H9 (cell line): ENCODE results near the gene WDR20. TPM values are rescaled to one million over a fixed set of nuclear protein-coding genes. Genes with fewer than 3 reads are reported as not detected.

ENCODE experiments used
- DNase-seq: peaks from one replicate; pipeline ENCODE4 v3.0.0-alpha.2; 2017
- H2AFZ ChIP-seq: one replicate; pipeline ENCODE4 v1.6.1; 2013; ENCODE audit warnings: mild to moderate bottlenecking, low read length, control low read depth, moderate library complexity
- H2AK5ac ChIP-seq: 2 replicates; pipeline ENCODE4 v1.6.1; 2013; ENCODE audit warnings: low read length, control low read depth, mixed read lengths; ENCODE audit not compliant: insufficient read length
- H2BK120ac ChIP-seq: one replicate; pipeline ENCODE4 v1.6.1; 2013; ENCODE audit warnings: low read depth, mild to moderate bottlenecking, low read length, control low read depth, inconsistent platforms; ENCODE audit not compliant: poor library complexity, severe bottlenecking
- H2BK12ac ChIP-seq: 2 replicates; pipeline ENCODE4 v1.6.1; 2013; ENCODE audit warnings: low read length, control low read depth, mixed read lengths, low read depth; ENCODE audit not compliant: insufficient read length
- H2BK15ac ChIP-seq: 2 replicates; pipeline ENCODE4 v1.6.1; 2013; ENCODE audit warnings: low read depth, low read length, control low read depth
- H2BK20ac ChIP-seq: one replicate; pipeline ENCODE4 v1.6.1; 2013; ENCODE audit warnings: low read depth, mild to moderate bottlenecking, low read length, control low read depth, inconsistent platforms; ENCODE audit not compliant: poor library complexity, severe bottlenecking
- H2BK5ac ChIP-seq: 2 replicates; pipeline ENCODE4 v1.6.1; 2013; ENCODE audit warnings: low read length, control low read depth, mixed read lengths; ENCODE audit not compliant: insufficient read length
- H3K14ac ChIP-seq: 2 replicates; pipeline ENCODE4 v1.6.1; 2013; ENCODE audit warnings: low read length, control low read depth; ENCODE audit not compliant: insufficient read depth
- H3K18ac ChIP-seq: 2 replicates; pipeline ENCODE4 v1.6.1; 2013; ENCODE audit warnings: low read depth, mild to moderate bottlenecking, mixed read lengths, low read length, control low read depth; ENCODE audit not compliant: insufficient read length
- H3K23ac ChIP-seq: 2 replicates; pipeline ENCODE4 v1.6.1; 2013; ENCODE audit warnings: low read length, control low read depth, mixed read lengths, low read depth; ENCODE audit not compliant: insufficient read length
- H3K23me2 ChIP-seq: 2 replicates; pipeline ENCODE4 v1.6.1; 2013; ENCODE audit warnings: low read depth, mild to moderate bottlenecking, mixed read lengths, low read length, control low read depth; ENCODE audit not compliant: insufficient read length, poor library complexity, severe bottlenecking
- H3K27ac ChIP-seq: 2 replicates; pipeline ENCODE4 v1.5.1; 2013; ENCODE audit warnings: low read length, control low read depth, mixed read lengths, low read depth; ENCODE audit not compliant: insufficient read length
- H3K27me3 ChIP-seq: 2 replicates; pipeline ENCODE4 v1.6.1; 2013; ENCODE audit warnings: low read length, control low read depth, inconsistent platforms; ENCODE audit not compliant: insufficient read depth
- H3K4ac ChIP-seq: 2 replicates; pipeline ENCODE4 v1.6.1; 2013; ENCODE audit warnings: low read depth, mild to moderate bottlenecking, control low read depth, inconsistent platforms, low read length, moderate library complexity
- H3K4me1 ChIP-seq: 2 replicates; pipeline ENCODE4 v1.6.1; 2013; ENCODE audit warnings: low read length, control low read depth, inconsistent platforms; ENCODE audit not compliant: insufficient read depth
- H3K4me2 ChIP-seq: 2 replicates; pipeline ENCODE4 v1.6.1; 2013; ENCODE audit warnings: low read length, control low read depth, mixed read lengths; ENCODE audit not compliant: insufficient read length, insufficient read depth
- H3K56ac ChIP-seq: 2 replicates; pipeline ENCODE4 v1.6.1; 2013; ENCODE audit warnings: low read depth, mild to moderate bottlenecking, mixed read lengths, low read length, control low read depth; ENCODE audit not compliant: insufficient read length
- H3K79me1 ChIP-seq: 2 replicates; pipeline ENCODE4 v1.6.1; 2013; ENCODE audit warnings: low read depth, mild to moderate bottlenecking, moderate library complexity, low read length, control low read depth, inconsistent platforms; ENCODE audit not compliant: insufficient read depth, poor library complexity, severe bottlenecking
- H3K79me2 ChIP-seq: 2 replicates; pipeline ENCODE4 v1.6.1; 2013; ENCODE audit warnings: low read length, control low read depth, inconsistent platforms; ENCODE audit not compliant: insufficient read depth
- H3K9ac ChIP-seq: 2 replicates; pipeline ENCODE4 v1.6.1; 2013; ENCODE audit warnings: low read length, control low read depth, mixed read lengths; ENCODE audit not compliant: insufficient read length; ENCODE audit errors: extremely low read depth
- H3K9me3 ChIP-seq: one replicate; pipeline ENCODE4 v1.6.1; 2013; ENCODE audit warnings: low read depth, low read length, inconsistent platforms; ENCODE audit not compliant: control insufficient read depth
- H3T11ph ChIP-seq: one replicate; pipeline ENCODE4 v1.6.1; 2013; ENCODE audit warnings: mild to moderate bottlenecking, low read length, control low read depth, inconsistent platforms
- H4K20me1 ChIP-seq: one replicate; pipeline ENCODE4 v1.6.1; 2013; ENCODE audit not compliant: control insufficient read depth, insufficient read length, insufficient read depth
- H4K5ac ChIP-seq: 2 replicates; pipeline ENCODE4 v1.6.1; 2013; ENCODE audit warnings: low read depth, mild to moderate bottlenecking, mixed read lengths, low read length, control low read depth; ENCODE audit not compliant: insufficient read length
- H4K8ac ChIP-seq: replicated peaks from 2 replicates; pipeline ENCODE4 v1.6.1; 2013; ENCODE audit warnings: low read length, control low read depth, mixed read lengths, low read depth; ENCODE audit not compliant: insufficient read length
- H4K91ac ChIP-seq: 2 replicates; pipeline ENCODE4 v1.6.1; 2013; ENCODE audit warnings: low read depth, mild to moderate bottlenecking, moderate library complexity, mixed read lengths, low read length, control low read depth; ENCODE audit not compliant: insufficient read length
- H3K27ac Mint-ChIP-seq, 3 experiments: 2 replicates in 2 of 3; 3 replicates in 1 of 3; pipeline ENCODE4 v1.8.0; 2020 to 2021; ENCODE audit warnings: mixed read lengths in 3 of 3, mild to moderate bottlenecking in 1 of 3, moderate library complexity in 1 of 3
- H3K27me3 Mint-ChIP-seq: 2 replicates; pipeline ENCODE4 v1.8.0; 2021; ENCODE audit warnings: low read depth, mild to moderate bottlenecking, moderate library complexity, mixed read lengths
- H3K36me3 Mint-ChIP-seq, 3 experiments: 2 replicates in 2 of 3; 3 replicates in 1 of 3; pipeline ENCODE4 v1.8.0; 2020 to 2021; ENCODE audit warnings: low read depth in 3 of 3, mixed read lengths in 3 of 3; ENCODE audit not compliant: insufficient read depth in 1 of 3
- H3K4me1 Mint-ChIP-seq, 2 experiments: 2 replicates each; pipeline ENCODE4 v1.8.0; 2020; ENCODE audit warnings: mixed read lengths in 2 of 2
- H3K4me3 Mint-ChIP-seq, 2 experiments: 2 replicates in 1 of 2; 3 replicates in 1 of 2; pipeline ENCODE4 v1.8.0; 2020 to 2021; ENCODE audit warnings: mild to moderate bottlenecking in 2 of 2, mixed read lengths in 2 of 2, moderate library complexity in 1 of 2
- H3K9me3 Mint-ChIP-seq, 2 experiments: 2 replicates in 1 of 2; 3 replicates in 1 of 2; pipeline ENCODE4 v1.8.0; 2020; ENCODE audit warnings: mild to moderate bottlenecking in 2 of 2, mixed read lengths in 2 of 2, moderate library complexity in 1 of 2
- WGBS: extraction: QIAGEN DNeasy Blood & Tissue Kit; methylation state at CpG from one replicate; pipeline ENCODE4 v1.1.7; 2013; ENCODE audit warnings: missing lambda C conversion rate, low lambda C conversion rate, mixed read lengths; ENCODE audit not compliant: insufficient read length; ENCODE audit errors: extremely low coverage; 5-methylcytosine and 5-hydroxymethylcytosine counted together
- total RNA-seq: library from RNA; stranded (reverse); gene quantifications from 2 replicates; pipeline ENCODE4 v1.2.1, GENCODE V29; 2021
- TF ChIP-seq, protein P1 (sequence below): fragments of 200-600 bp; sonication (generic); conservative IDR thresholded peaks from 3 replicates; pipeline ENCODE4 v1.8.0; 2021; ENCODE audit warnings: antibody characterized with exemption, mild to moderate bottlenecking

The WDR20 gene
- total RNA-seq, 1 experiment from 2014 or later = 31.6 TPM

DNA sequence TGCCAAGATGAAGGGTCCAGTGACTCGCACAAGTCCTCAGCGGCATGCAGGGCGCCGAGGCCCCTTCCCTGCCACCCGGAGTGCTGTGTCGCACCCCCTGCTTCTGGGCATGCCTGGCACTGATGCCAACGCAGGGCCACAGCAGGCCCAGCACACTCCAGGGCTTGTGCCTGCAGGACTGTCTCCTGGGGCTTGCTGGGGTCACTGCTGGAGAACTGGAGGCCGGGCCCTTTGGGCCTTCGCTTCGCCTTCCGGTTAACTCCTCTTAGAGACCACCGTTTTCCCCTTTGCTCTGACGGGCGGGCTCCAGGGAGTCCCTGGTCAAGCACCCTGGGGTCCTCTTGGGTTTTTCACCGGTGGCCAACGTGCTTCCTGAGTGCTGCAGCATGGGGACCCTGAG, 79.6 kb downstream of the WDR20 start:
- H4K91ac ChIP-seq = no peak overlapping the region
- no peaks in the 10 kb centered on the region for H4K20me1 ChIP-seq
- no peak overlapping the region for H3K4ac ChIP-seq
- no peak overlapping the region for H2BK5ac ChIP-seq
- Mint-ChIP-seq H3K36me3 (peaks cover 3 to 6% (median 5%) of the 10 kb centered on the region in 3 experiments), H3K9me3 (no peaks in the 10 kb centered on the region), H3K27ac (peak overlapping the region in 1 of 3 experiments; percentile 61; a peak in 1 of 7 replicates), H3K4me3 (no peak overlapping the region), H3K27me3 (no peaks in the 10 kb centered on the region; the same call in 1 of the 2 replicates), H3K4me1 (peaks cover 25 to 27% of the 10 kb centered on the region in 2 experiments)
- H3K18ac ChIP-seq = no peak overlapping the region
- H3K4me2 ChIP-seq = no peak overlapping the region
- no peak for DNase-seq
- H2AFZ ChIP-seq = no peak overlapping the region
- no peak overlapping the region for H2BK15ac ChIP-seq
- no peak overlapping the region for H3K14ac ChIP-seq
- no peak overlapping the region for H4K5ac ChIP-seq
- no peak overlapping the region for H2BK20ac ChIP-seq
- no peaks in the 10 kb centered on the region for H3K27me3 ChIP-seq
- no CpG with 5 or more reads among the region's 16 CpGs for WGBS
- no peak overlapping the region for H2AK5ac ChIP-seq
- H3K9ac ChIP-seq = no peak overlapping the region
- no peaks in the 10 kb centered on the region for H3K79me1 ChIP-seq
- H4K8ac ChIP-seq = no peak overlapping the region
- no peak overlapping the region for H3T11ph ChIP-seq
- H3K23ac ChIP-seq = no peak overlapping the region
- H2BK12ac ChIP-seq = no peak overlapping the region
- H3K9me3 ChIP-seq = no peaks in the 10 kb centered on the region
- no peak overlapping the region for H3K27ac ChIP-seq
- H3K56ac ChIP-seq = no peak overlapping the region
- H3K4me1 ChIP-seq = no peaks in the 10 kb centered on the region
- H3K79me2 ChIP-seq = no peaks in the 10 kb centered on the region
- no peak overlapping the region for H2BK120ac ChIP-seq
- TF ChIP-seq, protein P1, sequence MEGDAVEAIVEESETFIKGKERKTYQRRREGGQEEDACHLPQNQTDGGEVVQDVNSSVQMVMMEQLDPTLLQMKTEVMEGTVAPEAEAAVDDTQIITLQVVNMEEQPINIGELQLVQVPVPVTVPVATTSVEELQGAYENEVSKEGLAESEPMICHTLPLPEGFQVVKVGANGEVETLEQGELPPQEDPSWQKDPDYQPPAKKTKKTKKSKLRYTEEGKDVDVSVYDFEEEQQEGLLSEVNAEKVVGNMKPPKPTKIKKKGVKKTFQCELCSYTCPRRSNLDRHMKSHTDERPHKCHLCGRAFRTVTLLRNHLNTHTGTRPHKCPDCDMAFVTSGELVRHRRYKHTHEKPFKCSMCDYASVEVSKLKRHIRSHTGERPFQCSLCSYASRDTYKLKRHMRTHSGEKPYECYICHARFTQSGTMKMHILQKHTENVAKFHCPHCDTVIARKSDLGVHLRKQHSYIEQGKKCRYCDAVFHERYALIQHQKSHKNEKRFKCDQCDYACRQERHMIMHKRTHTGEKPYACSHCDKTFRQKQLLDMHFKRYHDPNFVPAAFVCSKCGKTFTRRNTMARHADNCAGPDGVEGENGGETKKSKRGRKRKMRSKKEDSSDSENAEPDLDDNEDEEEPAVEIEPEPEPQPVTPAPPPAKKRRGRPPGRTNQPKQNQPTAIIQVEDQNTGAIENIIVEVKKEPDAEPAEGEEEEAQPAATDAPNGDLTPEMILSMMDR = no peak
- no peaks in the 10 kb centered on the region for H3K23me2 ChIP-seq
